IPS-11a (cell line): ENCODE data around the gene NUP43.

Experiments used
- H3K4me3 ChIP-seq: one replicate; pipeline ENCODE4 v1.5.1; 2013; ENCODE audit warnings: low read depth, low read length, control low read depth

The NUP43 gene

DNA sequence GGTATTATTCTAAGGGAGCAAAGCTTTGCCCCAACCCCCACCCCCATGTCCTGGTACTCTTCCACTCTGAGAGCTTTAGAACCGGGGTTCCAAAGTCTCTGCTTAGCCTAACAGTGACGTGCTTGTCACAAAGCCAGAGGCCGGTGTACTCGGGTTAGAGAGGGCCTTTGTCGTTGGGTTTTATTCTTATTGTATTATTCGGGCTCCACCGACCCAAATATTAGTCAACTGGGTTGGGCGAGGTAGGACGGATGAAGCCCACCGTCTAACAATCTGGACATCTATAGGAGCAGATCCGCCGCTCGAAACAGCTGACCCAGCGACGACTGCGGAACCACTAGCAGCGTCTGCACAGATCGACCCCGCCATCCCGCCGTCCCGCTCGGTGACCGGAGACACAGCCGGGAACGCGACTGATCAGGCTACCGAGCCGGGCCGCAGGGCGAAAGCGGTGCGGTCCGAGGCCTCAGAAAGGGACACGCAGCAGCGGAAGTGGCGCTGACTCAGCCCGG, 2.8 kb upstream of the NUP43 start:
- peak overlapping the region; percentile 93 for H3K4me3 ChIP-seq

DNA sequence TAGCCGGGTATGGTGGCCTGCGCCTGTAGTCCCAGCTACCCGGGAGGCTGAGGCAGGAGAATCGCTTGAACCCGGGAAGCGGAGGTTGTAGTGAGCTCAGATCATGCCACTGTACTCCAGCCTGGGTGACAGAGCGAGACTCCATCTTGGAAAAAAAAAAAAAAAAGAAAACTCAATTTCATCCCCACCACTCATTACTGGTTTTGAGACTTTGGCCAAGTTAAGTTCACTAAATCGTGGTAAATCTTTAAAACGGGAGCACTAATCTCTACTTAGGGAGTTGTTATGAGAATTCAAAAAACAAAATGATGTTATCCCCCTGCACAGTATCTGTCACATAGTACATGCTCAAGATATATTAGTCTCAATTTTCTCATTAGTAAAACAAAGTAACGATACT, 1.1 kb downstream of the NUP43 start:
- peak overlapping the region; percentile 97 for H3K4me3 ChIP-seq

DNA sequence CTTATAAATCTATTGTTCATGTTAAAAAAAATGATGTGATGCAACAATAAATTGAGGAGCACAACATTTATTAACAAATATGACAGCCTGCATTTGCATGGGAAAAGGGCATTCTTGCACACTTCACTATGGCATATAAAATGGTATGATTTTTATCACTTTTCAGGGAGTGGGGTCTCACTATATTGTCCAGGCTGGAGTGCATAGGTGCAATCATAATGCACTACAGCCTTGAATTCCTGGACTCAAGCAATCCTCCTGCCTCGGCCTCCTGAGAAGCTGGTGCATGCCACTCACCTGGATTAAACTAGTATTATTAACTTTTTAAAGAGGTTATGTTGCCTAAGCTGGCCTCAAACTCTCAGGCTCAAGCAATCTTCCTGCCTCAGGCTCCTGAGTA, 11.4 kb downstream of the NUP43 start:
- H3K4me3 ChIP-seq: no peak overlapping the region

DNA sequence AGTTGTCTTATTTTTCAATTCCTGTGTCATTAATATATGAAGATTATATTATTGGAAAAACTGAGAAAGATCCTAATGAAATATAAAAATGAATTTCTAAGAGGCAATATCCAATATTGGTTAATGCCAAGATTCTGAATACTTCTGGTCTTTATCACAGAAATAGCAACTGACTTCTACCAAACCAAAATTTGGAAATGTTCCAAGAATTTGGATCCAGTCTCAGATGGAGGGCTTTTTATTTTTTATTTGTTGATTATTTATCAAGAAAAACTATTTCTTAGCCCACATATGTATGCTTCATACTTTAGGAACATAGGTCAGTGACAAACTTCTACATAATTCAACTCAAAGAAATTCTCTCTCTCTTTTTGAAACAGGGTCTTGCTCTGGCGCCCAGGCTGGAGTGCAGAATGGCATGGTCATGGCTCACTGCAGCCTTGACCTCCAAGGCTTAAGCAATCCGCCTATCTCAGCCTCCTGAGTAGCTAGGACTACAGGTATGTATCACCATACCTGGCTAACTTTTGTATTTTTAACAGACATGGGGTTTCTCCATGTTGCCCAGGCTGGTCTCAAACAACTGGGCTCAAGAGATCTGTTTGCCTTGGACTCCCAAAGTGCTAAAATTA, 13.1 kb downstream of the NUP43 start:
- no peak overlapping the region for H3K4me3 ChIP-seq

DNA sequence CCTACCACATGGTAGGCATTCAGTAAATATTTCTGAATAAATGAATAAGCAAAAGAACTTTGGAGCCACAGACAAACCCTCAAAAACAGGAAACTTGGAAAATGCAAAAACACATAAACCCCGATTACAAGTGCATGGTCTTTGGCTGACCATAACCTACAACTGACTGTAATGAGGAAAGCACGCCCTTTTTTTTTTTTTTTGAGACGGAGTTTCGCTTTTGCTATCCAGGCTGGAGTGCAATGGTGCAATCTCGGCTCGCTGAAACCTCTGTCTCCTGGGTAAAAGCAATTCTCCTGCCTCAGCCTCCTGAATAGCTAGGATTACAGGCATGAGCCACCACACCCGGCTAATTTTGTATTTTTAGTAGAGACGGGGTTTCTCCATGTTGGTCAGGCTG, 16.5 kb downstream of the NUP43 start:
- no peak overlapping the region for H3K4me3 ChIP-seq

DNA sequence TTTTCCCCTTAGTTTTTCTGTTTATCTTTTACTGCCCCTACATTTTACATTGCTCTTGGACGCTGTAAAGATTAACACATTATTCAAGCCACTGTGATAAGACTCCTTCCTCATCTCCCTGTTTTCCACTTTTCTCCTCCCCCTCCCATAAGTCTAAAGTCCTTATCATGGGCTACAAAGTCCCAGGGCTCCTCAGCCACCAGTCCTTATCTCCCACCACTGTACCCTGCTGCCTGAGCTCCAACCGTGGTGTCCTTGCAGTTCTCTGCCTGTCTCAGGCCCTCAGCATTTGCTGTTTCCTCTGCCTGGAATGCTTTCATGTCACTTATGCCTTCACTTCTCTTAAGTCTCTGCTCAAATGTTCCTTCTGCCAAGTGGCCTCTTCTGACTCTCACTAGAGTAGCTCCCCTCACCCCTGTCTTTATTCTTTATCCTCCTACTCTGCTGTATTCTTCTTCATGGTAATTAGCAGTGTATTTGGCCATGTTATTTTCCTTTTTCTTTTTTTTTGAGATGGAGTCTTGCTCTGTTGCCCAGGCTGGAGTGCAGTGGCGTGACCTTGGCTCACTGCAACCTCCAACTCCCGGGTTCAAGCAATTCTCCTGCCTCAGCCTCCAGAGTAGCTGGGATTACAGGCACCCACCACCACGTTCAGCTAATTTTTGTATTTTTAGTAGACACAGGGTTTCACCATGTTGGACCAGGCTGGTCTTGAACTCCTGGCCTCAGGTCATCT, 17.7 kb downstream of the NUP43 start:
- H3K4me3 ChIP-seq: no peak overlapping the region

DNA sequence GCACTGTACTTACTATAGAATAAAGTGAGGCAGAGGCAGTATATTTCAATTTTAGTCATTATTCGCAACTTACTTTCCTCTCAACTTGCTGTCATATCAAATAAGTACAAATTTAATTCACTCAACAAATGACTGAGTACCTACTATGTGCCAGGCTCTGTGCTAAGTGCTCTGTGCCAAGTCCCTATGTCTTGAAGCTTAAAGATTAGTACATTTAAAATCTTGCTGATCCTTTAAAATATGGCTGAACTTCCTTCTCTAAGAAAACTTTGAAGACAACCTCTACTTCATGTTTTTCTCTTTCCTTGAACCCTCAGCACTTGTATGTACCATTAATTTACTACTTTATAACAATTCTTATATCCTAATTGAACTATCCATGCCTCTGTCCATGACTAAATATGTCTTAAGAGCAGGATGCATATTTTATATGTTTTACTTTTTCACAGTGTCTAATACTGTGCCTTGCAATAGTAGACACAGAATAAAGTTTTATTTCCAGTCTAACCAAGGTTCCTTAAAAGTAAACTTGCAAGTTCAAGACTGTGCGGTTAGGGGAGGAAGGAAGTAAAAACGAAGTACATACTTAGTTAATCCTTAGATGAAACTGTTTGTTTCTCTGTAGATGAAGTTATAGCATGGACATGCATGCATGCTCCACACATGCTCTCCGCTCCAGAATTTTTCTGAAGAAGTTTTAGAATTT, 18.4 kb downstream of the NUP43 start:
- H3K4me3 ChIP-seq: no peak overlapping the region

DNA sequence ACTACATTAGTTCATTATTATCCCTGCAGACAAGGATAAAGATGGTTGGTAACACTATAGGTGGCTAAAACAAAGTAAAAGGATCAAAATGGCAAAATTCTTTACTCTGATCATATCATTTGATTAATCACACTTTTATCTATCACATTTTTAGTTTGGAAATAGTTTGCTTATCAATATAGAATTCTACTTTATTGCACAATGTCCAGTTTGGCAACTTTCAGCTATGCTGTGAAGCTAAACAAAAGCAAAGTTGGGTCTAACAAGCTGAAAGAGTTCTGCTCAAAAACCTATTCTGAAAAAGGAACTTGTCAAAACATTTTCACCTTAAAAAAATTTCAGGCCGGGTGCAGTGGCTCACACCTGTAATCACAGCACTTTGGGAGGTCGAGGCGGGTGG, 20.5 kb downstream of the NUP43 start:
- H3K4me3 ChIP-seq: no peak overlapping the region

DNA sequence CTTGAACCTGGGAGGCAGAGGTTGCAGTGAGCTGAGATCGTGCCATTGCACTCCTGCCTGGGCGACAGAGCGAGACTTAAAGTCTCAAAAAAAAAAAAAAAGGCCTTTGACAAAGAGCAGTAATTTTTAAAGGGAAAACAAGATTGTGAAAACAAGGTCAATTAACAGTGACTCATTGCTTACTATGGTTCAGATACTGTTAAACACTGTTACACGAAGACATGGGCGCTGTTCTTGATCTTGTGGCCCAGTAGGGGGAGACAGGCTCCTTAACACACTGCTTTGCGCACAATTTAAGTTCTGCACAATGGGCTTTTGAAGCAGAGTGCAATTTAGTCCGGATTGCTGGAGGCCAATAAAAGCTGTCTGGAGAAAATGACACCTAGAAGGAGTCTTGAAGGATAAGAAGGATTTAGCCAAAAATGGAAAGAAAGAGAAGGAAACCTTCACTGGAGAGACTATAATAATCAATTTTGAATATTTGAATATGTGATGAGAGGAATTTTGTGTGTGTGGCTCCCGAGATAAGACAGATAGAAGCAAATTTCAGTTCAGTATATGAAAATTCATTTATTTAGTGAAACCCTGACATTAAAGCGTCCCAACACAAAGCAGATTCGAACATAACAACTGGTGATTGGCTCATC, 22.4 kb downstream of the NUP43 start:
- no peak overlapping the region for H3K4me3 ChIP-seq

DNA sequence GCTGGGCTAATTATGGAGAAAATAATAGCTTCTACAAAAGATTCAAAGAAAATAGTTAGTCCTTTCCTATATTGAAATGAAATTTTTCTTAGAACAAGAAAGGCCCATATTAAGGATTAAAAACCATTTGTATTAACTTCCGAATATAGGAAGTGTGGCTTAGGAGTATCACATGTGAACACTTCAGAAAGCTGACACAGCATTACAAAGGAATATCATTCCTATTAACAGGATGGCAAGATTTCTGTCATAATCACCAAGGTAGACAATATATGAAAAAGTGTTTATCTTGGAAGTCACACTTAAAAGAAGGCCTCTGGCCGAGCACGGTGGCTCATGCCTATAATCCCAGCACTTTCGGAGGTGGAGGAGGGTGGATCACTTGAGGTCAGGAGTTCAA, 23.1 kb downstream of the NUP43 start:
- no peak overlapping the region for H3K4me3 ChIP-seq

DNA sequence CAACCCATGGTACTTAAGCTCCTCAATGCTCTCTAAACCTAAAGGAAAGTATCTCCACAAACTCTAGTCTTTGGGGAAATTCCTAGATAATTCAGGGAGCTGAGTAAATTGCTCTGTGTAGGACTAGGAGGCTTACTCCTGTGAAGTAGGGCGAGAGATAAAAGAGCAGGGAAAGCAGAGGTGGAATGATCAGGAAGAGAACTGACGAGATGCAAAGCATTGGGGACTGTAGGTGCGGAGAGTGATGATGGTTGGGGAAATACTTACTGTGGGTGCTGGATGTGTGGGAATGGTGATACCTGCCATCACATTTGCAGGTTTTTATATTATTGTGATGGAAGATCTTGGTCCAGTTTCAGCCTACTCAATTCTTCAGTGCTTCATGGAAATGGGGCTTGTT, 26.8 kb downstream of the NUP43 start:
- no peak overlapping the region for H3K4me3 ChIP-seq

DNA sequence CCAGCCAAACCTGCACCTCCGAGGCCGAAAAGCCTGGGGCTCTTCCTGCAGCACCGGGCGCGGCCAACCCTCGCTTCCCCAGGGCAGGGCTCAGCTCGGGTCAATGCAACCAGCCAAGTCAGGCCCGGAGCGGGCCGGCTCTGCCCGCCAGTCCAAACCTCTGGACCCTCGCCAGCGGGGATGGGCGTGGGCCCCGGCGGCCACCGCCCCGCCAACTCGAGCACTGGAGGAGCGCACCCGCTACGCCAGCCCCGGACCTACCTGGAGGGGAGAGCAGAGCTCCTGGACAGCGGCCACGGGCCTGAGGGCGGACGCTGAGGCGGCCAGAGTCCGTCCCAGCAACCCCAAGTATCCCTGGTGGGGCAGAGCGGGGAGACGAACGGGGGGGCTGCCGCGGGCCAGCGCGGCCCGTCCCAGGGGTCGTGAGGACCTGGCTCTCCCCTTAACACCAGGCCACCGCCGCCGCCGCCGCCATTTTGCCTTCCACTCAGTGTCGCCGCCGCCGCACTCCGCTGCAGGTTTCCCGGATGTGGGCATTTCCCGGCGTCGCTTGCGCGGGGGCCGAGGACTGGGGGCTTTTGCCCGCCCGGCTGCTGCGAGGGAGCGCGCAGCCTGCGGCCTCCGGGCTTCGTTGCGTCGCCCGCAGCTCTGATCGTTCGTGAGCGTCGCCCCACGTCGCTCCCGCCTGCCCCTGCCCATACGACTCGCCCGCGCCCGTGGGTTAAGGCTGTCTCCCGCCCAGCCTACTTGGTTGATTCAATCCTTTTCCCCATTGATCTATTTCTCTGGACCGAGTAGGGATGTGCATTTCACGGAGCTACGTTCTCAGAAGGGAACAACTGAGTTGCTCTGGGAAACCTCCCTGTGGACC, 28.5 kb downstream of the NUP43 start, which contains the start of gene LATS1:
Gene LATS1 (minus strand): TSS at position 514 of the 871 bp plus-strand sequence. CDS start 15,975 bp downstream, outside the sequence.
- H3K4me3 ChIP-seq: peak within 1 kb of the TSS; percentile 65

DNA sequence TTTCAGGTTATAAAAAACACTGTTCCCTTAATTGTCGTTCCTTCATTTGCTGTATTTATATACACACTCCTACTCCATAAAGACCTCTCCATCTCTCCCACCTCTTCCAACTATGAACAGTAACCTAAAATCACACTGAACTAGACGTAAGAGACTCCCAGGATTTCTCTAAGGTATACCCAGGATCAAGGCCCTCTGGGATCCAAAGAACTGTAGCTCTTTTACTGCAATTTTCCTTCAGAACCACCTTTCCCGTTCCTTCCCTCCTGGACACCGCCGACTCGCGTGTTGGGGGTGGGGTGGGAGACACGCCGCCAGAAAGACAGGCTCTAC, 29.1 kb downstream of the NUP43 start:
- H3K4me3 ChIP-seq: peak overlapping the region; percentile 65

DNA sequence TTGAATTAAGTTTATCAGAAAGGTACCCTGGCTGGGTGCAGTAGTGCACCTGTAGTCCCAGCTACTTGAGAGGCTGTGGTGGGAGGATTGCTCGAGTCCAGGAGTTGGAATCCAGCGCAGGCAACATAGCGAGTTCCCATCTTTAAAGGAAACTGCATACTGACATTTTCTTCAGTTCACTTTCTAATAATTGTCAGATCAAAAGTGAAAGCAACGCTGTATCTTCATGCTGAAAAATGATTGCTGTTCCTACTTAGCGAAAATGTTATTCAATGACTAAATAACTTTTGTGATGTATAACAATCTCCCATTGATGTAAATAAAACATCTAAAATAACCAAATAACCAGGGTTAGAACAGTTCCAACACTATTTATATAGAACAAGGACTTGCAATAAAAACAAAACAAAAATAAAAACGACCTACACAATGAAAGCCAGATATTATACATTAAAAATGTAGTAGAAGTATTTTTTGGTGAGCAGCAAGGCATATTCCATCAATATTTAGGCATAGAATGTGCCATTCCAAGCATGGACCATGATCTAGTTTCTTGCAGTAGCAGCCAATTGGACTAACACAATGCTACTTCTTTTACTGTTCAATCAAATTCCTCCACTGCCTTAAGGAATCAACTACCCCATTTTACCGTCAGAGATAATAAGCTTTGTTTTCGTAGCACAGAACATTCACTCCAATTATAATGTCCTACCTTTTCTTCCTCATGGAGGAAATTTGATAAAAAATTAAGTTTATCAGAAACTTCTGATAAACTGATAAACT, 30.0 kb downstream of the NUP43 start:
- H3K4me3 ChIP-seq: peak overlapping the region; percentile 65

DNA sequence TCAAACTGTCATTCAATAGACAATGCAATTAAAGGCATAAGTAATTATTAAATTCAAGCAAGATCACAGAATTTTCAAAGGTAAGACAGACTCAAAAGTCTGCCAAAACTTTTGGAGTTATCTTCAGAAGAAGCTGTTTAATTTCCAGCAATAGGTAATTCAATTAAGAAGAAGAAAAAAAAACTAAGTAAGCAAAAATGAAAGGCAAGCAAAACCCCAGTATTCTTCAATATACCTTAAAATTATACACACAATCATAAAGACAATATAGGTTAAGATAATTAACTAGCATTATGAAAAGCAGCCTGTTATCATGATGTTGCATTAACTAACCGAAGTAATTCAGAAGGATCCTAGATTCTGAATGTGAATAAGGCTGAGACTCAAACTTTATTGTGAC, 31.9 kb downstream of the NUP43 start:
- no peak overlapping the region for H3K4me3 ChIP-seq

DNA sequence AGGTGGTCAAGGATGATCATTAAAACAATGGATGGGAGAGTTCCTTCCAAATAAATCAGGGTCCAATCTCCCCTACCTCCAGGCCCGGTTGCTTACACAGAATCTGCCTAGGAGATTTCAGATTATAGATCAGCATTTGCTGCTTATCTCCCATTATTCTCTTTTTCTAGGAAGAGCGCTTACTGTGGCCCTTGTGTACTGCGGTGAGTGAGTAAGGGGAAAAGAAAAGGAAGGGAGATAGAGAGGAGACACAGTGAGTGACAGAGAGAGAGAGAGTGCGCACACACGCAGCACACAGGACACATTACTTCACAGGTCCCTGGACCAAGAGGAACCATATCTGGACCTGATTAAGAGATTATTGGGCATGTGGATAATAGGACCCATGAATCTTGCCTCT, 34.6 kb downstream of the NUP43 start:
- no peak overlapping the region for H3K4me3 ChIP-seq

DNA sequence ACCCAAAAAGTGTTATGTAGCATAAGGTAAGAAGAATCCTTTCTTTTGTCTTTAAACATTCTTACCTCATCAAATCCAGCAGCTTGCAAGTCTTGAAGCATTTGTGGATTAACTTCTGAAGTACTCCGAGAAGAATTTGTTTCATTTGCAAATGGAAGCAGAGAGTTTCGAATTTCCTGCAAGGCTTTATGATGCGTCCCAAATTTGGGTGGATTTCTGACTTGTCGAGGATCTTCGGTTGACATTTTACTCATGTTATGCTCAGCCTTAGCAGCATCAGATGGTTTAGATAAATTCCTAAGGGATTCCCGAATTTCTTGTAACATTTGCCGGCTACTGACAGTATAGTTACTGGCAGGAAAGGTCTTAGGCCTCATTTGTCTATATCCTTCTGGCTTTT, 44.6 kb downstream of the NUP43 start:
- H3K4me3 ChIP-seq: no peak overlapping the region

DNA sequence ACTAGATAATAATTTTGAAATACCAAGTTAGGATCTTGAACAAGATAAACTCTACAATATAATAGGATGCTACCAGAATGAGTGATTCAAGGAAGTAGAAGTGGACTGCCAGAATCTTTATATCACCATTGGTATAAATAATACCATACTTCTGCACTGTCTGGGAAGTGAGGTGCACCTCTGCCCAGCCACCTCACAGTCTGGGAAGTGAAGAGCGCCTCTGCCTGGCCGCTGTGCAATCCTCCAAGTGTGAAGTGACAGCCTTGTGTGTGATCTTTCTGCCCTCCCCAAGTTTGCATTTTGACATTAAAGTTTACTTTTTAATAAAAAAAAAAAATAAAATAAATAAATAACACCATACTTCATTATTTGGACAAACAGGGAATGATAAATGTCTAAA, 47.2 kb downstream of the NUP43 start:
- H3K4me3 ChIP-seq: no peak overlapping the region

DNA sequence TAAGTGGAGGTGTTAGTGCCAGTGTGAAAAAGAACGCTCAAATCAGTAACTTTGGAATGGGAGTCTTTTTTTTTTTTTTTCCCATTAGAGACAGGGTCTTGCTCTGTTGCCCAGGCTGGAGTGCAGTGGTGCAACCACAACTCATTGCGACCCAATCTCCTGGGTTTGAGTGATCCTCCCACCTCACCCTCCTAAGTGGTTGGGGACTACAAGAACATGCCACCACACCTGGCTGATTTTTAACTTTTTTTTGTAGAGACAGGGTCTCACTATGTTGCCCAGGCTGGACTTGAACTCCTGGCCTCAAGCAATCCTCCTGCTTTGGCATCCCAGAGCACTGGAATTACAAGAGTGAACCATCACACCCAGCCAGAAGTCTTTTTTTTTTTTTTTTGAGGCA, 48.2 kb downstream of the NUP43 start:
- H3K4me3 ChIP-seq: no peak overlapping the region

DNA sequence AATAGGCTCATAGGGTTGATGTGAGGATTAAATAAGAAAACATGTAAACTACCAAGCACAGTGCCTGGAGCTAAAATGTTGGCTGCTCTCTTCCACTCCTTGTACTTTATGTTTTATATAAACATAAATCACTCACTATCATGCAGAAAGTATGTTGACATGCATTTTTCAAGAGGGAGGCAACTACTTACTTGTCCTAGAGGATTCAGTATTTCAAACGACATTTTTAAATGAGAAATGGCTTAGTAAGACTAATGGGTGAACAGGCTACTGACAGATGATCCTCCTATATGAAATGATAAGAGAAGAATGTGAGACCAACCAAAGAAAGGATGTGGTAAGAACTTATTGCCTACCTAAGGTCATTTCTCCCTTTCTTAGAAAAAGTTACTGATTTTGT, 49.4 kb downstream of the NUP43 start:
- no peak overlapping the region for H3K4me3 ChIP-seq
